Measurements from ENCODE around the gene BIRC2. TPM values are rescaled to one million over a fixed set of nuclear protein-coding genes. Genes with fewer than 3 reads are reported as not detected.

BIRC2 gene
- total and polyA plus RNA-seq, 2 of the 4 experiments (the other 2 are of a cell fraction), result 48.0 to 204 TPM

DNA sequence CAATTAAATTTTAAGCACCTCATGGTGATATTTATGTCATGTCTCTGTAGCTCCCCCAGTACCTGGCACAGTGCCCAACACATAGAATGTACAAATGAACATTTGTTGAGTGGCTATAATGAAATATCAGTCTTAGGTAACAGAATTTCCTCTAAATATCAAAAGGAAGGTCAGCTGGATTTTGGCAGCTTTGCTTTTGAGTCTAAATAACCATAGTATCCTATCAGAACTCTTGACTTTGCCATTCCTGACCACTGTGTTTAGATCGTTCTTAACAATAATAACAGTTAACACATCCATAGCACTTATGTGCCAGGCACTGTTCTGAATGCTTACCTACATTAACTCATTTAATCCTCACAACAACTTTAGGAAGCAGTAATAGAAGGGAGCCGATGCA lies 79.0 kb downstream of the BIRC2 start:
- Histone ChIP-seq H4K8ac (ENCODE audit: low read depth in 2 of 2, low read length in 2 of 2) (no peak overlapping the region), H2AFZ (replicated peaks; ENCODE audit: low read length, poor library complexity) (no peak overlapping the region), H3K9me1 (ENCODE audit: insufficient read depth, low read length) (peaks cover 21% of the 10 kb centered on the region), H3K27me3 (ENCODE audit: control insufficient read depth, insufficient read depth, low read length) (no peaks in the 10 kb centered on the region), H3K4me3 (ENCODE audit: insufficient read depth, low read depth, low read length) (no peak overlapping the region), H3K27ac (ENCODE audit: insufficient read depth, low read length) (no peak overlapping the region), H3K14ac (replicated peaks; ENCODE audit: low read depth, low read length) (no peak overlapping the region), H3K4me1 (ENCODE audit: control insufficient read depth, insufficient read depth, low read length) (peaks cover 8% of the 10 kb centered on the region), H3K9ac (ENCODE audit: low read depth, low read length) (no peak overlapping the region), H2AK5ac (ENCODE audit: low read depth, low read length) (no peak overlapping the region), H3K4ac (ENCODE audit: low read depth, low read length) (no peak overlapping the region), H3K36me3 (ENCODE audit: control insufficient read depth, insufficient read depth, low read length) (no peaks in the 10 kb centered on the region), H3K18ac (ENCODE audit: low read depth, low read length) (no peak overlapping the region), H3K23ac (ENCODE audit: low read depth, low read length) (0 out of 2 replicates have a peak overlapping the region, but pooled peaks have one; percentile 41), H2BK120ac (ENCODE audit: low read depth, low read length) (no peak overlapping the region), H4K20me1 (ENCODE audit: insufficient read depth, low read length) (peaks cover 25% of the 10 kb centered on the region), H4K5ac (ENCODE audit: low read depth, low read length) (no peak overlapping the region), H3K79me1 (ENCODE audit: low read depth in 1 of 2, low read length in 2 of 2) (peaks cover 30 to 71% of the 10 kb centered on the region in 2 experiments), H3K9me3 (ENCODE audit: control insufficient read depth, insufficient read depth, low read length) (no peaks in the 10 kb centered on the region), H2AK9ac (replicated peaks; ENCODE audit: low read depth, low read length, poor library complexity) (no peak overlapping the region), H4K91ac (ENCODE audit: insufficient read depth, low read depth, low read length) (no peak overlapping the region), H2BK5ac (ENCODE audit: low read depth, low read length, poor library complexity, severe bottlenecking) (no peak overlapping the region), H3K56ac (ENCODE audit: extremely low read depth, insufficient read depth, low read length) (no peak overlapping the region), H3K4me2 (ENCODE audit: low read depth, low read length) (no peak overlapping the region), H2BK20ac (ENCODE audit: low read depth, low read length) (no peak overlapping the region), H2BK15ac (ENCODE audit: low read depth, low read length) (no peak overlapping the region)
- POLR2A ChIA-PET (ENCODE audit: unreplicated experiment), result interaction anchor here (0.5 kb wide), 1 partner anchor 662 kb away, joined by 3 read pairs; no protein-coding TSS in a partner anchor
- CTCF ChIA-PET, result interaction anchor here (0.6 kb wide), 1 partner anchor 31 kb away, joined by 3 read pairs; no protein-coding TSS in a partner anchor
- TF ChIP-seq CHD1 (IDR thresholded peaks at IDR 0.05; ENCODE audit: low read depth, low read length) (no peak), RAD21 (IDR thresholded peaks at IDR 0.05; ENCODE audit: low read length) (no peak), MXI1 (IDR thresholded peaks at IDR 0.05; ENCODE audit: borderline replicate concordance, low read depth, low read length) (no peak), BHLHE40 (IDR thresholded peaks at IDR 0.05; ENCODE audit: low read depth, low read length) (no peak), MAZ (IDR thresholded peaks at IDR 0.05; ENCODE audit: borderline replicate concordance, low read depth, low read length) (no peak), SMC3 (IDR thresholded peaks at IDR 0.05; ENCODE audit: low read depth, low read length) (no peak), RCOR1 (IDR thresholded peaks at IDR 0.05; ENCODE audit: insufficient replicate concordance, low read length) (no peak), CEBPB (IDR thresholded peaks at IDR 0.05; ENCODE audit: low read depth, low read length) (no peak), RFX5 (IDR thresholded peaks at IDR 0.05; ENCODE audit: low read depth, low read length) (no peak)
- TF ChIP-seq, protein P1, sequence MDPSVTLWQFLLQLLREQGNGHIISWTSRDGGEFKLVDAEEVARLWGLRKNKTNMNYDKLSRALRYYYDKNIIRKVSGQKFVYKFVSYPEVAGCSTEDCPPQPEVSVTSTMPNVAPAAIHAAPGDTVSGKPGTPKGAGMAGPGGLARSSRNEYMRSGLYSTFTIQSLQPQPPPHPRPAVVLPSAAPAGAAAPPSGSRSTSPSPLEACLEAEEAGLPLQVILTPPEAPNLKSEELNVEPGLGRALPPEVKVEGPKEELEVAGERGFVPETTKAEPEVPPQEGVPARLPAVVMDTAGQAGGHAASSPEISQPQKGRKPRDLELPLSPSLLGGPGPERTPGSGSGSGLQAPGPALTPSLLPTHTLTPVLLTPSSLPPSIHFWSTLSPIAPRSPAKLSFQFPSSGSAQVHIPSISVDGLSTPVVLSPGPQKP (IDR thresholded peaks at IDR 0.05; ENCODE audit: borderline replicate concordance, low read depth, low read length), result no peak
- TF ChIP-seq, protein P2, sequence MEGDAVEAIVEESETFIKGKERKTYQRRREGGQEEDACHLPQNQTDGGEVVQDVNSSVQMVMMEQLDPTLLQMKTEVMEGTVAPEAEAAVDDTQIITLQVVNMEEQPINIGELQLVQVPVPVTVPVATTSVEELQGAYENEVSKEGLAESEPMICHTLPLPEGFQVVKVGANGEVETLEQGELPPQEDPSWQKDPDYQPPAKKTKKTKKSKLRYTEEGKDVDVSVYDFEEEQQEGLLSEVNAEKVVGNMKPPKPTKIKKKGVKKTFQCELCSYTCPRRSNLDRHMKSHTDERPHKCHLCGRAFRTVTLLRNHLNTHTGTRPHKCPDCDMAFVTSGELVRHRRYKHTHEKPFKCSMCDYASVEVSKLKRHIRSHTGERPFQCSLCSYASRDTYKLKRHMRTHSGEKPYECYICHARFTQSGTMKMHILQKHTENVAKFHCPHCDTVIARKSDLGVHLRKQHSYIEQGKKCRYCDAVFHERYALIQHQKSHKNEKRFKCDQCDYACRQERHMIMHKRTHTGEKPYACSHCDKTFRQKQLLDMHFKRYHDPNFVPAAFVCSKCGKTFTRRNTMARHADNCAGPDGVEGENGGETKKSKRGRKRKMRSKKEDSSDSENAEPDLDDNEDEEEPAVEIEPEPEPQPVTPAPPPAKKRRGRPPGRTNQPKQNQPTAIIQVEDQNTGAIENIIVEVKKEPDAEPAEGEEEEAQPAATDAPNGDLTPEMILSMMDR (conservative IDR thresholded peaks at IDR 0.05; ENCODE audit: low read depth, low read length), result no peak
- TF ChIP-seq, protein P3, sequence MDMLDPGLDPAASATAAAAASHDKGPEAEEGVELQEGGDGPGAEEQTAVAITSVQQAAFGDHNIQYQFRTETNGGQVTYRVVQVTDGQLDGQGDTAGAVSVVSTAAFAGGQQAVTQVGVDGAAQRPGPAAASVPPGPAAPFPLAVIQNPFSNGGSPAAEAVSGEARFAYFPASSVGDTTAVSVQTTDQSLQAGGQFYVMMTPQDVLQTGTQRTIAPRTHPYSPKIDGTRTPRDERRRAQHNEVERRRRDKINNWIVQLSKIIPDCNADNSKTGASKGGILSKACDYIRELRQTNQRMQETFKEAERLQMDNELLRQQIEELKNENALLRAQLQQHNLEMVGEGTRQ (IDR thresholded peaks at IDR 0.05; ENCODE audit: low read depth, low read length), result no peak
- DNase-seq (no peak), ATAC-seq (ENCODE audit: low read depth) (no peak; the same call in 1 of the 2 replicates)
- in situ Hi-C loops (cut with MboI; ENCODE audit: low sequenced_read_pairs), result no loop called here
- BruUV-seq (replicated peaks), result no TSS peak
- intact Hi-C loops (cut with micrococcal nuclease), result no loop called here
- dilution Hi-C loops (cut with HindIII; ENCODE audit: low sequenced_read_pairs, unreplicated experiment), result no loop called here
- WGBS, 2 experiments (ENCODE audit: extremely low coverage in 2 of 2, insufficient read length in 1 of 2), result no CpG with 5 or more reads among the region's 2 CpGs
